ENCODE data around the gene SLC35D1.

SLC35D1 gene

DNA sequence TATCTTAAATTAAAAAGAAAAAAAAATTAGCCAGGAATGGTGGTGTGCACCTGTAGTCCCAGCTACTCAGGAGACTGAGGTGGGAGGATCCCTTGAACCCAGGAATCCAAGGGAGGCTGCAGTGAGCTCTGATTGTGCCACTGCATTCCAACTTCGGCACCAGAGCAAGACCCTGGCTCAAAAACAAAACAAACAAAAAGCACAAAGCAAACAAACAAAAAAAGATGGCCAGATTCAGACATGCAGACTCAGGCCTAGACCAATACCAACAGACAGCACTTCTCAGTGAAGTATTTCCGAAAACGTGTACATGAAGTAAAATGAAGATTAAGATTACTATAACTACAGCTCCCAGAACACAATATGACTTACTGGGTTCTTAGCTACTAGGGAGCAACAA lies 10.6 kb downstream of the SLC35D1 start:
- no peak for DNase-seq

DNA sequence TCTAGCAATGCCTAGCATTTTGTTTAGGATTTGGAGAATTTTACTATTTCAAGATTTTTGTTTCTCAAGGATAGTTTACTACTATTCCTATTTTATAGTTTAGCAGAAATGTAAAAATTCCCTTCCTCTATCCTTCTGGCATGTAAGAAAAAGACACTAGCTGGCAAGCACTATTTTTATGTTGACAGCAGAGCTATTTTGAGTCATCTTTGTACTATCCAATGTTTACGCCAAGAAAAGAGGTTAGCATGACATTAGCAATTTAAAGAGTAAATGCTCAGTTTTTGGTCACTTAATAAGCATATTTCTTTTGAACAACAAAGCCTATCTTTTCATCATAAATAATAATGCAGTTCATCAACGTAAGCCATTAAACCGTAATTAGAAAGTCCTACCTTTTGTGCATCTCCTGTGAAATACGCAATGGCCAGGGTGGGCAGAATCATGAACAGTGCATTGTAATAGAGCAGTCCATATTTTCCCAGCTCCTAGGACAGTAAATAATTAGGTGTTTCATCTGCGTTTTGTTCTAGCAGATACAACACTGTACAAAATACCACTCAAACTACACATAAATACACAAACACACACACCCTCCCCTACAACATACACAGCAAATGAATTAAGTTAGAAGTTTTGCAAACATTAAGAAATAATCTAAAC lies 12.0 kb downstream of the SLC35D1 start:
- no peak for DNase-seq

DNA sequence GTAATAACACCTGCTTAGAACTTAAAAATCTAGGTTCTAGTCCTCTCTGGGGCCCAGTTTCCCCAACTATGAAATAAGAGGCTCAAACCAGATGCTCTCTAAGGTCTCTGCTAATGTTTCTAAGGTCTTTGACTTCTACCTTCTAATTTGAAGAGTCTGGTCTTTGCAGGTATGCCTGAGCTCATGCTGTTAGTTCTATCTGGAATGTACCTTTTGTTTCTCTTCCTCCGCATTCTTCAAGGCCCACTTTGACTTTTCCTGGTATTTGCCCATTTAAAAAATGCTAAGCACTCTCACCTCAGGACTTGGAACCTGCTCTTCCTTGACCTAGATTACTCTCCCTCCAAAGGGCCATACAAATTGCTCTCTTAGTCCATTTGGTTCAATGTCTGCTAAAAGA lies 13.5 kb downstream of the SLC35D1 start:
- DNase-seq, result no peak

DNA sequence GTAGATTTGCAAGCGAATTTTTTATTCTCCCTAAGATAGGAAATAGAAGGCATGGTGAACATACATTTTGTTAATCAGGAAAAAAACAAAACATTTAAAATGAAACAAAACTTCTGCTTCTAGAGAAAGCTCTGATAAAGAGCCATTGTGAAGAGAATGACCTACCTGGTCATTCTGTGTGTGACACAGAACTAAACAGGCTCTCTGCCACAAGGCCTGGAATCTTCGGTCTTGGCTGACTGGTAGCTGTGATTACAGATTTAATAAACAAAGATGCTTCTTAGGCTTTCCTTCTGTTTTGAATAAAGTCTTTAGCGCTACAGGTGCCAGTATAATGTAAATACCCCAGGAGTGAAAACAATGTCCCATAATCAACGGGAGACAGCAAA lies 22.1 kb downstream of the SLC35D1 start:
- DNase-seq, result no peak

DNA sequence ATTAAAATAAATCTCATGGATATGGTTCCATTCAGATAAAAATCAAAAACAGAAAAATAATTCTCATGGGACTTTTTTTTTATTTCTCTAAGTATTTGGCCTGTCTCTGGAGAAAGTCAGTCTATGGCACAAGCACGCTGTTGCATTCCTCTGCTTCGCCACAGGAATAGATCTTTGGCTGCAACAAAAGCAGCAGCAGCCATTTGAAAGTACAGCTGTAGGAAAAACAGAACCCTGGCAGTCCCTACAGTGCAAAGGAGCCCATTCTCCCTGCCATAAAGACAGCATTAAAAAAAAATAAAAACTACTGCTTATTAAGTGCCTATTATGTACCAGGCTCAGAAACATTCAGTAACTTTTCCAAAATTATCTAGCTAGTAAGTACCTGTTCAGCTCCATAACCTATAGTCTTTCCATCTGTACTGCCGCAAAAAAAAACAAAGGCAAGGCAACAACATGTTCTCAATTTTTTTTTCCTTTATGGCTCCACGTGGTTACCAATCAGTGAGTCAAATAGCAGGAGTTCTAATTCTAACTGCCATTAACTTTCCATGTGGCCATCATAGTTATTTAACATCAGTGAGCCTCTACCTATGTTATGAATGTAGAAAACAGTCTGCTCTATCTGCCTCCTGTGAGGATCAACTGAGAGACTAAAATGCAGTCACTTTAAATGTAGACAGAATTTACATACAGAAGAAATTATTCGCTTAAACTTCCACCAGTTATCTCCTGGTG lies 22.7 kb downstream of the SLC35D1 start:
- DNase-seq, result no peak

DNA sequence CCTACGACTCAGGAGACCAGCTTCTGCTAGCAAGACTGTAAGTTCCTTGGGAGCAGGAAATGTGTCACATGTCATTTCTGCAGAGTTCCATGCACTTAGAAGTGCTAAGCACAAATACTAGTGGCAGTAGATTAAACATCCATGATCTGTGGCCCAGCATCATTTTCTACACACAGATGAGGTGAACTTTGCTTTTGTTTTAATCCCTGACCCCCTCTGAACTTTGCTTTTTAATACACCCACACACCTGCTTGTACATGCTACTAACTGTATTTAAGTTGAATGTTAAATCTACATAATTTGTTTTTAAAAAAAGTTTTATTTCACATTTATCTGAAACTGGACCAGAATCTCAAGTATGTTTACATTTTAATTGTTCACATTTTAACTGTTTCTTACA lies 24.5 kb downstream of the SLC35D1 start:
- DNase-seq, result no peak

DNA sequence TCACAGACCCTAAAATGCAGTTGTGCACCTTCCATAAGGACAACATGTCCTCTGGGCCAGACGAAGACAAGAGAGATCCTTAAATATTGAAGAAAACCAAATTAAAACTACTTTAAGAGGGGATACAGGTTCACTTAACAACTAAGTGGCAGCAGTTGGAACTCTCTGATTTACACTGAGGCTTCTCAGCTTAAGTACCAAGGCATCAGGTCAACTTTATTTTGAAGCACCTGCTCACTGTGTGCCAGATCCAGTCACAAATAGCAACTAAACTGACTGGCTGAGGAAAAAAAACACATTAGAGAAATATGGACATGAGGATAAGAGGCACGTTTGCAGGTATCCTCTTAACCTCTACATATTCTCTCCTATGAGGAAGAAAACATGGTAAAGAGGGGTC lies 33.2 kb downstream of the SLC35D1 start:
- no peak for DNase-seq

DNA sequence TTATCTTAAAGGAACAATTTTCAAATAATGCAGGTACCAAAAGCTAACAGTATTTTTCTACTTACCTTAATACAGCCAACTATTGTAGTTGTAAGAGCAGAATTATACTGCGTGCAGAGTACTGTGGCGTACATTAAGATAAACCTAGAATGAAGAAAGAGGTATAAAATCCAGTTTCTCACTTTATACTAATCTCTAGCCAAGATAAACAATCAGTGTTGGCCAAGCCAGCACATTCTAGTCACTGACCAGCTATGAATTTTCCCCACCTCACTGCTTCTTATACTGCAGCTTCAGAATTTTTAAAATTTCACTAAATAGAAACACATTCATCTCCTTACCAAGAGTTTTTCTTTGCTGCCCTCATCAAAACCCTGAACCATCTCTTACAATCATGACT lies 33.6 kb downstream of the SLC35D1 start:
- no peak for DNase-seq

DNA sequence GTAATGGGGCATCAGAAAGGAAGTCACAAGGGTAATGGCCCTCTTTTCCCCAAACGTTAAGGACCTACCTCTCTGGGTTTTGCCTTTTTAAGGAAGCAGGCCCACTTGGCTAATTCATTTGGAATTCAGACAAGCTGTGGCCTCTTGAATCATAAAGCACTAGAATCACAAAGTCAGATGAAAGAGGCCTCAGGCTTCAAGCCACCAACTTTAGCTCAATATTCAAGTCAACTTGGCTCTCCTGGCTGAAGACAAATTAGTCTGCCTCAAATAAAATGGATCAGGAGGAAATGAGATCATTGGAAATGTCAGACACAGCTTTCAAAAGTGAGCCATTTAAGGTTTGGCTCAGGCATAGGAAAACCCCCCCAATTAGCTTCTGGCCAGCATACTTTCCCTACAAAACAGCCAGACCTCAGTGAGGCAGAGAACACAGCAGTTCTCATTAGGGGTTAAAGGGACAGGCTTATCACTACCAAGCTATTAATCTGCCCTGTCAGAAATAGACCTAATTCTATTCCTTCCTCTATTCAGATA lies 34.3 kb downstream of the SLC35D1 start:
- DNase-seq, result no peak

DNA sequence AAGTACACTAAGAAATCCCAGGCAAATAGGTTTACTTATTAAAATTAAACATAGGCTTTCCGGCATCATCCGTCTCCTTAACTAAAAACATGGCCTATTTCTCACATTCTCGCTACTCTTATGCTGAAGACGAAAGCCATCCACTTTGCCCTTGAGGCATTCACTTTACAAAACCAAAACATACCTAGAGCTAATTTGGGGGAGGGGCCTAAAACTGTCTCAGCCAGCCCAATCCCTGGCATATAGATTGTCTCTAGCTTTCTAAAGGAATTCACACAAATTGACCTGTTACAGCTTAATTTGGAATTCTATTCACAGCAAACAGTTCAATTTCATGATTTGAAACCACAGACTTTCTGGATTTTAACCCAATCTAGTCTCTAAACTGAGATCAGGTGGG lies 34.8 kb downstream of the SLC35D1 start:
- no peak for DNase-seq

DNA sequence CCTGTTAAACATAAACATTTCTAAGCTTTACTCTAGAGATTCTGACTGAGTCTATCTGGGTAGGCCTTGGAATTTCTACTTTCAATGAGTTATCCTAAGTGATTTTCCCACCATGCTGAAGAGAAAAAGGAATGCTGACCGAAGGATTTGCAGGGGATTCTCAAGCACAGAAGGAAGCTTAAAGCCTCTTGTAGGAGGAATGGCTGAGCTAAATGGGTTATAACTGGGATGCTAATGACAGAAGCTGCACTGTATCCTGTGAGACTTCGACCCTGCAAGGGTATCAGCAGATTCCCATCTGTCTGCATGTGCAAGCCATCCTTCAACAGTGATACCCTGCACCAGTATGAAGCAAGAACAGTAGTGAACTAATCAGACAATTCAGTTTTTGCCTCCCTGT lies 35.4 kb downstream of the SLC35D1 start:
- no peak for DNase-seq

DNA sequence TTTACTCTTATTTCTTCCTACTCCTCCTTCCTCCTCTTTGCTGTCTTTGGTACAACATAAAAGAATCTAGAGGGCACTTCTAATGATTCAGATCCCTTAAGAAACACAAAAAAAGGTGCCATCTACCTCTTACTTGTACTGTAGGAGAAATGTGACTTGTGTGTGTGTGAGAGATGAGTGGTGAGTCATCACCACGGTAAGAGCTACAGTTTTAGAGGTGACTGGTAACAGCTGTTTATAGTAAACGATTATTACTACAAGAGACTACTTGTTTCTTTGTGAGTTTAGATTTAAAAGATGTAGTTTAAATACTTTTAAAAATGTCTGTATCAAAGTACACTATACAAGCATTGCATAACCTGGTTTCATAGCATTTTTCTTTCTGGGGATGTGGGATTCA lies 40.4 kb downstream of the SLC35D1 start:
- DNase-seq, result no peak

DNA sequence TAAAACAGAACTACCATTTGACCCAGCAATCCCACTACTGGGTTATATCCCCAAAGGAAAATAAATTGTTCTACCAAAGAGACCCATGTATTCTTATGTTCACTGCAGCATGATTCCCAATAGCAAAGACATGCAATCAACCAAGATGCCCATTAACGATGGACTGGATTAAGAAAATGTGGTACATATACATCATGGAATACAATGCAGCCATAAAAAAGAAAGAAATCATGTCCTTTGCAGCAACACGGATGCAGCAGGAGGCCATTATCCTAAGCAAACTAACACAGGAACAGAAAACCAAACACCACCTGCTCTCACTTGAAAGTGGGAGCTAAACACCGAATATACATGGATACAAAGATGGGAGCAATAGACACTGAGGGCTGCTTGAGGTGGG lies 44.2 kb downstream of the SLC35D1 start:
- DNase-seq, result no peak

DNA sequence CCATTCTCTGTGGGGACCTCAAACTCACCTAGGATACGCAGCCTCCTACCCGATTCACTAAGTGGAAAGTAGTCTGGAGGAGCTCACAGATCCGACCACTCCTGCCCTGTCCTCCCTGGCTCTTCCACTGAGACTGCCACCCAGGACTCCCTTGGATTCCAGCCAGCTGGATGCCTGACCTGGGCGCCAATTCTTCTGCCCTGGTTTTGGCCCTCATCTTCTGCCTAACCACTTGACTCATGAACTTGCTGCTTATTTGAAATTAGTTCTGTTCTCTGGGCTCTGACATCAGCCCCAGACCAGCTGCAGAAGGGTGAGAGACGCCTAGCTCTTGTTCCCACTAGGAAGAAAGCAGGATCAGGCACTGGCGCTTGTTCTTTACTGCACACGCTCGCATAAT lies 48.9 kb downstream of the SLC35D1 start:
- no peak for DNase-seq

DNA sequence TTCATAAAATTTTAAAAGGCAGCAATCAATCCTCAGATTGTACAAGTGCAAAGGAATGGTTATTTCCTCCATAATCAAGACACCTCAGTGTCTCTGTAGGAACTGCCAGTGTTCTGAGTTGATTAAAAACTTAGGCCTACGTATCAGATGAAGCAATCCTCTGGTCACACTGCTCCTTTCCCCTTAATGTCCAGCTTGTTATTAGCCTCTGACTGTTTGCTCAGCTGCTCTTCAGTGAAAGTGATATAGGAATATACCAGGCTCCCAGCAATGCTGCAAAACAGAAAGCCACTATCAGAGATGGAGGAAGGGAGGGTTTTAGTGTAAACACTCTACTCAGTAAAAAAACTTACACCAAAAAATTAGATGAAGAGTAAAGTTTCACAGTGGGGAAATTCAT lies 49.8 kb downstream of the SLC35D1 start:
- no peak for DNase-seq

DNA sequence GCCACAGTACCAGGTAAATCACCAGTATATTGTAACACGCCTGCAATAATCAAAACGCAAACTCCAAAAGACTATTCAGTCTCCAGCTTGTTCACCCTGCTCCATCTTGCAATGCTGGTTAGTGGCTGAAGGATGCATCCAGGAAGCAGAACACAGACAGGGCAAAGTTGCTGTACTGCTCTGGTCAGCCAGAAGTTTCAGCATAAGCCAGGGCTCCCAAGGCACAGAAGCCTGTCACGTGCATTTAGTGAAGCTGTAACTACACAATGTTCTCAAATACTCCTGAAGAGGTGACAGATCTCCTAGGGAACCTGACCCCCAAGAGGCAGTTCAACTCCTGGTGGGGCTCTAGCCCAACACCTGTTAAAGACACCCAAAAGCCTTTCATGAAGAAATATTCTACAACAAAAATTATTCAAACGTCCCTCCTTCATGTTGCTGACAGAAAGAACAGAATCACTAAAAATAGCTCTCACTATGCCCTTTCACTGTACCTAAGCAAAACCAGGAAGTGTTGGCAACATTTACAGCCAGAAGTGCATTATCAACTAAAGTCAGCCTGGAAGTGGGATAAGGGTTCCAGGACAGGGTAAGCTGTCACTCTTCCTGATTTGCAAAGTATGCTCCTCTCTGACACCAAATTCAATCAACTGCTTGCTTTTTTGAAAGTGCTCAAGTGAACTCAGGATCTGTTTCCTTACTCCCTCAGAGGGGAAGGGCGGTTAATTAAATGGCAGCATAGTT lies 52.1 kb downstream of the SLC35D1 start:
- DNase-seq, result no peak

DNA sequence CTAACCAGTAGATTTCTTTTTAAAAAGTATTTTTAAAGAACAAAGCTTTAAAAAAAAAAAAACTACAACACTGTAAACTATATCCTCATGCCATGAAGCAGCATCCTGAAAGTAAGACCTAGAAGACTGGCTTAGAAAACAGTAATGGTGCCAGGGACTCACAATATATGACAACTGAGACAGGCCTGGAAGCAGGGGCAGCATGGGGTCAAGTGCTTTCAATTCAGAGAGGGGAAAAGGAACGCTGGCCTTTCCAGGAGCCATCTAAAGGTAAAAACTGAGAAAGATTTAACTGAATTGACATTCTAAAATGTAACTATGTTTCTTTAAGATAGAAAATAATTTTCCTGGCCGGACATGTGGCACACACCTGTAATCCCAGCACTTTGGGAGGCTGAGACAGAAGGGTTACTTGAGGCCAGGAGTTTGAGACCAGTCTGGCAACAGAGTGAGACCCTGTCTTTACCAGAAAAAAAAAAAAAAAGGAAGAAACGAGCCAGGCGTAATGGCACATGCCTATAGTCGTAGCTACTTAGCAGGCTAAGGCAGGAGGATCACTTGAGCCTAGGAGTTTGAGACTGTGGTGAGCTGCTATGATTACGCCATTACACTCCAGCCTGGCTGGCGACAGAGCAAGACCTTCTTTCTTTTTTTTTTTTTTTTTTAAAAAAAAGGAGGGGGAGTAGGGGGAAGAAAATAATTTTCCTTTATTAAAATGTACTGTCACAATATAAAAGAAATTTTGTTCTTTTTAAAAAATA lies 54.1 kb downstream of the SLC35D1 start:
- no peak for DNase-seq

DNA sequence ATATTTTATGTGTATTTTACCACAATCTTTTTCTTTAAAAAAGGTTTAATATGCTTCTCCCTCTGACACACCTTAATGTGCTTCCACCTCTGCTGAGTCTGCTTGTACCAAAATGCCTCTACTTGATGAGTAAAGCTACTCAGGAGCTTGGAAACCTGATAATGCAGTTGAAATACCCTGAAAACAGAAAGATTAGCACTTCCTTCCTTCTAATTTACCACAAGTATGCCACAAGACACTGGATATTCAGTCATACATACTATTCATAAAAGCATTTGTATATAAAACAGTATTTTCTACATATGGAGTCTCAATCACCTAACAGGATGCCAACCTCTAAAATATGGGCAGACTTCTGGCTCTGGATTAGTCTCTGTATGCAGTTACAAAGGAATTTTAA lies 55.0 kb downstream of the SLC35D1 start:
- DNase-seq, result no peak

DNA sequence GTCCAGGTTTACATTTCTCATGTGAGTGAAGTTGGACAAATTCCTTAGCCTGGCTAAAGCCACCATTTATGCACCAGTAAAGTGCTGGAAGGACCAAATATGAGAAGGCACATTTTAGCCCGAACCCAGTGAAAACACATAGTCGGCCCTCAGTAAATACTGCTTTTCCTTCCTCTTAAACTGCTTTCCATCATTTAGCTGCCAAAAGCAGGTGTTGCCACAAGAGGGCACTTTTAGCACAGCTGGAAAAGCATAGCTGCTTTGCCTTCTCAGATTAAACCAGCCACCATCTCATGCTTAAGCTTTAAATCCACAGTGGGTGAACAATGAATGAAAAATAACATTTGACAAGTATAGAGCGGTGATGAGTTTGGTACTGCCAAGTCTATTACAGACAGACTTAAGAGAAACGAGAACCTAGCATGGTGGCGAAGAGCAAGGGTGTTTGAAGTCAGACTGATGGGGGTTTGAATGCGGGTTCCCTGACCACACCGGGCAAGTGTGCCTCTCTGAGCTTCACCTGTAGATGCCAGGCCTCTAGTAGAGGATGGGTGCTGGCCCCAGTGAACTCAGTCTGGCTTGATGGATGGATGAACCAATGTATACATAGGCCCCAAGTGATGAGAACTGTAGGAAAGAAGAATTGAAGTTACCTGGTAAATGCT lies 57.8 kb downstream of the SLC35D1 start:
- peak; percentile 34 for DNase-seq

DNA sequence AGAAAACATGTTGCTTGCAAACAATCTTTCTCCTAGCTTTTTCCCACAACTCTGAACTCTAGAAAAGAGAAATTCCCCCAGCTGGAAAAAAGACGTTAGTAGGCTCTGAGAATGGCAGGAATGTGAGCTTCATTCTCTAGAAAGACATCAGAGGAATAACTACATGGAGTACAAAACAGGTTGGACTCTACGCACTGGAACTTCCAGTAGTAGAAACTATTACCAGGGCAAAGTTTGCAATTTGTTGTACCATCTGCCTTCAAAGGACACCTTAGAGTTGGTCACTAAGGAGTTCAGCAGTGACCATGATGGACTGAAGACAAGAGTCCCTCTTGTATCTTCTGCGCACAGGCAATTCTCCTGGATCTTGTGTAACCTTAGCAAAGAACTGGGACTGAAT lies 60.9 kb downstream of the SLC35D1 start:
- no peak for DNase-seq

DNA sequence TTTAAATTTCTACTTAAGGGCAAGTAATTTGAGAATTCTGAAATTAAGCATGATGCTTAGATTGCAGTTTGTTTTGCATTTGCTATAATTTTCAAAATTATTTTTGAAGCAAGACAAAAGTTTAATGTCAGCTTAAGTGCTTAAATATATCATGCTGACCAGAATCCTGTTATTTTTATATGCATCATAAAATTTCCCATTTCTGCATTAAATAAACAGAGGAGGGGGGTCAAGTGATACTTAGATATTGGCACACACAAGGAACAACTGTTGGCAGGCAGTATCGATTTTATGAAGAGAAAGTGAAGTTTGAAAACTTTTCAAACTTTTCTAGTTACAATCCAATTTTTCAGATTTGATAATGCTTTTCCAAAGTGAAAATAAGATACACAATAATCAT lies 68.1 kb downstream of the SLC35D1 start:
- no peak for DNase-seq

DNA sequence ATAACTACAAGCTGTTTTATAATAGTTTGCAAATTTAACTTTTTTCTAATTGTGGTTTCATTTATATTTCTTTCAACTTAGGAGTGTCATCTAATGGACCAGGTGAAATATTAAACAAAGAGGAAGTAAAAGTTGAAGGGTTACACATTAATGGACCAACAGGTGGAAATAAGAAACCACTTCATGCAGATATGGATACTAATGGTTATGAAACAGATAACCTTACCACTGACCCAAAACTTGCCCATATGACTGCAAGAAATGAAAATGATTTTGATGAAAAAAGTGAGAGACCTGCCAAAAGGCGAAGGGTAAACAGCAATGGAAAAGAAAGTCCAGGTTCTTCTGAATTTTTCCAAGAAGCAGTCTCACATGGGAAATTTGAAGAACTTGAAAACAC lies 69.5 kb downstream of the SLC35D1 start:
- DNase-seq, result no peak

Data from effector CD4-positive, alpha-beta T cell (primary cell).